ENCODE data around the gene CNBP.

The CNBP gene

GRCh38 chr3:129130291-129130813, 53.3 kb downstream of the CNBP start:
- no peak for DNase-seq

GRCh38 chr3:129128357-129129155, 55.1 kb downstream of the CNBP start:
- no peak for DNase-seq

GRCh38 chr3:129126726-129127280, 56.9 kb downstream of the CNBP start:
- no peak for DNase-seq

- DNase-seq = no peak
These were observed 60.2 kb downstream of the CNBP start for GRCh38 chr3:129123314-129124060.

GRCh38 chr3:129122412-129123011, 61.2 kb downstream of the CNBP start:
- no peak for DNase-seq

GRCh38 chr3:129121792-129122411, 61.8 kb downstream of the CNBP start, which contains the start of gene RAB43:
RAB43 (minus strand) TSS chr3:129121804; CDS start chr3:129121489, 315 bp downstream.
- peak; percentile 89 for DNase-seq

- no peak for DNase-seq
These were observed 62.5 kb downstream of the CNBP start for GRCh38 chr3:129121016-129121791.

GRCh38 chr3:129120254-129121004, 63.3 kb downstream of the CNBP start:
- DNase-seq = no peak

GRCh38 chr3:129119365-129120100, 64.2 kb downstream of the CNBP start:
- DNase-seq = no peak

GRCh38 chr3:129118745-129119144, 65.0 kb downstream of the CNBP start:
- DNase-seq = no peak

All from NCI-H2171 (cell line).